G401.6 (cell line): Measurements from ENCODE around the gene NINJ2.
"Not testable (repeated sequence)": the region's sequence is repeated elsewhere in the genome, so short reads cannot be mapped to it uniquely, and the experiment has no call there.

ENCODE experiments used
- FAIRE-seq: peaks from 2 replicates; lab custom pipeline; 2012; peaks lifted over from hg19 to GRCh38; lab: Jason Lieb, UNC

The NINJ2 gene

DNA sequence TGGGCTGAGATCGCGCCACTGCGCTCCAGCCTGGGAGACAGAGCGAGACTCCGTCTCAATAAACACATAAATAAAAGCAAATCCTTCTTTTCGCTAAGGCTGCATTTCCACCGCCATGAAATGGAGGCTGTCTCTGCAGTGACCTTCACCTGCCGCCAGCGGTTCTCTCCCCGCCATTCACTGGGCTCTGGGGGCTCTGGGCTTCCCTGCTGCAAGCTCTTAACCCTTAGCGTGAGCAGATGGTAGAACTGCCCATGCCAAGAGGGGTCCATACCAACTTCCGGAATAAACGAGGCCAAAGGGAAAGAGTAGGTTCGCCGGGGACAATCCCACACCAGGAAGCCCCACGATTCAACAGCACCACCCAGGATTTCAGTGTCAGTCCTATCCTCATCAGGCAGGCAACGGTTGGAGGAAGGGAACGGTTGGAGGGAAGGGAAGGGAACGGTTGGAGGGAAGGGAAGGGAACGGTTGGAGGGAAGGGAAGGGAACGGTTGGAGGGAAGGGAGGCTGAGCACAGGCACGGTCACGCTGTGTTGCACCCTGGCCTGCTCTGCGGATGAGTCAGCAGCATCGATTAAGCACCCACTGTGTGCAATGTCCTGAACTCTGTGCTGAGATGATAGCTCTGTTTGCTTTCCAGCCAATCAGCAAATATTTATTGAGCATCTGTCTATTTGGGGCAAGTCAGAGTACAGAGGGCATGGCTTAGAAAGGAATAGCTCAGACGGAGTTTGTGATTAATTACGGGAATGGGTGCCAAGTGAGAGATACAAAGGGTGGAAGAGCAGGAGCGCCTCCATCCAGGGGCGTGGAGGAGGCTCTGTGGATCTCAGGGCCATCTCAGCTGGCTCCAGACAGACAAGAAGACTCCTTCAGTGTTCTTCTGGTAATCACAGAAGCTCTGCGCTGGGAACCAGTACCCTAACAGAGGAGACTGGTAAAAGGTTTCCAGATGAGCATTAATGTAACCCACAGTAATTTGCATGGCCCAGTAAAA, 77.9 kb downstream of the NINJ2 start:
- FAIRE-seq = no peak

DNA sequence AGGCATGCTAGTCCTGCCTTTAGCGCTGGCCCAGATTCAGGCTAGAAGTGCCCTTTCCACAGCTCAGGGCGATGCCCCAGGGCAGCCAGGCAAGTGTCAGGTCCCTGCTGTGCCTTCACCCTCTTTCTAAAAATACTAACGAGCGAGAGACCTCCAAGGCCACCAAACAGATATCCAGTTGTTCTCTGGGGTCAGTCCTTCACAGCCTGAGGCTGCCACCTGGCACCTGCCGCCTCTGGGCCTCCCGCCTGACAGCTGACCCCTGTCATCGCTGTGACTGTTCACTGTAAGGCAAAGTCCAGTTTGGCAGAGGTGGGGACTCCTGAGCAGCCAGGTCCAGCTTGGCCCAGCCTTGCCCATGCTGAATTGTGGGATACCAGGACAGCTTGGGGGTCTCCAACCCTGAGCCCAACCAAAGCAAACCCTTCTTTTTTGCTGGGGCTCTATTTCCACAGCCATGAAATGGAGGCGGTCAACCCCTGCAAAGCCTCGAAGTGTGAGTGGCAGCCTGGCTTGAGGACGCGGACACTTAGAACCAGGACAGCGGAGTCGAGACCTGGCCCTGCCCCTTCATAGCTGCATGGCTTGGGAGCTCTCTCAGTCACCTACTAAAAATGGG, 79.9 kb downstream of the NINJ2 start:
- FAIRE-seq = no peak

DNA sequence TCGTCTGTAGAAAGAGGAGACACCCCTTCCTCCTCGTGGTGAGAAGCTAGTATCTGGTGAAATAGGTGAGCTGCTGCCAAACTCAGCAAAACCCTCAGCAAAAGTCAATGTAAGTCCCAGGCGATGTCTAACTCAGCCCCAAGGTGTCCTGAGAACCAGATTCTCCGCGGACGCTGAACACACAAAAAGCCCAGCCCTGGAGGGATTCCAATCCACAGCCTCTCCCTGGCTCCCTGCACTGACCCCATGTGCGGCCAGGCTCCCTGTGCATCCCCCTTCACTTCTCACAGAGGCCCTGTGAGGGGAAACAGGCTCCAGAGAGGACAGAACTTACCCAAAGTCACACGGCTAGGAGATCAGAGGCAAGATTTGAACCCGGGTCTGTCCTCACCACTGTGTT, 81.5 kb downstream of the NINJ2 start:
- no peak for FAIRE-seq

DNA sequence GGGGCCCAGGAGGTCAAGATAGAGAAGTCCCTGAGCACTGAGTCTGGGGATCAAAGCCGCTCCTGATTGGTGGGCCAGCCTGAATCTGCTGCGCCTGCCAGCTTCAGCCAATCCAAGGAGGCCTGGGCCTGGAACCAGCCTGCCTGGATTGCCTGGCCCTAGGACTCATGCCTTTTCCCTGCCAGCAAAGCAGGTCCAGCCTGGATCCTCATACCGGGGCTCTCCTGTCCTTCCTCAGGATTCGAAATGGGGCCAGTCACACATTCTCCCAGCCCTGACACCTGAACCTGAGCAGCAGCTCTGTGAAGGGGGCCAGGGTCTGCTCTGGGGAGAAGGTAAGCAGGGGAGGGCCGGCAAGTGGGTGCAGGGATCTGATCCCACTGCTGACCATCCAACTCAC, 81.9 kb downstream of the NINJ2 start:
- no peak for FAIRE-seq

DNA sequence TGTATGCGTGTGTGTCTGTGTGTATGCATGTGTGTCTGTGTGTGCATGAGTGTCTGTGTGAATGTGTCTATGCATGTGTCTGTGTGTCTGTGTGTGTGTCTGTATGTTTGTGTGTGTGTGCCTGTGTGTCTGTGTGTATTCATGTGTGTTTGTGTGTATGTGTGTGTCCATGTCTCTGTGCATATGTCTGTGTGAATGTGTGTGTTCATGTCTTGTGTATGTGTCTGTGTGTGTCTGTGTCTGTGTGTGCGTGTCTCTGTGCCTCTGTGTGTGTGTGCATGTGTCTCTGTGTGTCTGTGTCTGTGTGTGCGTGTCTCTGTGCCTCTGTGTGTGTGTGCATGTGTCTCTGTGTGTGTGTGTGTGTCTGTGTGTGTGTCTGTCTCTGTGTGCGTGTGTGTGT, 82.4 kb downstream of the NINJ2 start:
- no peak for FAIRE-seq

DNA sequence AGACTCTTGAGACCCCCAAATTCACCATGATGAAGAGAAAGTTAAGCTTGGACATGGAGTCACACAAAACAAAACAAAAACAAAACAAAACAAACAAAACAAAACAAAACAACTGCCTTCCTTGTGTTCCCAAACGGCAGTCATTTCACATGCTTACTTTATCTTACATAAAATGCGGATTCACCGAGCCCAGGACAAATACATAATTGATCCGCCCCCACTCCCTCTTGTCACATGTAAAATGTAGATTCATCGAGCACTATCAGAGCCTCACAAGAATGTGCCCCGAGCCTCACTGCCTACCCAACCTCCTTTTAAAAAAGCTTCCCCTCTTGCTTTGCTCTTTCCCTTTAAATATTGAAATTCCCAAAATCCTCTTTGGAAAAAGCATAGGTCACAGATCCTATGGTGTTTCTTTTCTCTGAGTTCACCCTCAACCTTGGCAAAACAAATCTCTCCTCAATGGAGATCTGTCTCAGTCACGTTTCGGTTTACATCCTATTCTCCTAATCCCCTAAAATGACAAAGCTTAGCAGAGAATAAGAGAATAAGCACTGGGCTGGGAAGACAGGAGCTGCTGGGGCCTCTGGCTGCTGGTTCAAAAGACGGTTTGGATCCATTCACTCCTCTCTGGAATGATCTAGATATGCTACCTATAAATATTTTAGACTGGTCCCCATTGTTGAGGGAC, 83.7 kb downstream of the NINJ2 start:
- no peak for FAIRE-seq

DNA sequence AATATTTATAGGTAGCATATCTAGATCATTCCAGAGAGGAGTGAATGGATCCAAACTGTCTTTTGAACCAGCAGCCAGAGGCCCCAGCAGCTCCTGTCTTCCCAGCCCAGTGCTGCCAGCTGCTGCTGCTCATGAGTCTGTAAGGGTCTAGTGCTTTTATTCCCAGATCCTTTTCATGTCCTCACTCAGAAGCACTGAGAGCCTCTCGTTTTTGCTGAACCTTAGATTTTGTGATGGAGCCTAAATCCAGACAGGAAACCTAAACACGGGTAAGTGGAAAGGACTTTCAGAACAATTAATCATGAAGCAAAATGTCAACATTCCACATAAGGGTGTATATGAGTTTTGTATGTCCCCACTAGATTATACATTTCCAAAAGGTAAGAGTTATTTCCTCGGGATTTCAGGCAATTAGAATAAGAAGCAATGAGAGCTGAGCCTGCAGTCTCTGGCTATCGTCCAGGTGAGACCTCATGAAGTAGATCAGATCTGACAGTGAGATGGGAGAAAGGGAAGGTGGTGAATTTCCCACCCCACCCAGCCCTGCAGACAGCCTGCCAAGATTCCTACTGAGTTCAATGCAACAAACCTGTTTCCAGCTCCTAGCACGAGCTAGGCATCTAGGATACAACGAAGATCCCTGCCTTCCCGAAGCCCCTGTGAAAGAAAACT, 84.4 kb downstream of the NINJ2 start:
- no peak for FAIRE-seq

DNA sequence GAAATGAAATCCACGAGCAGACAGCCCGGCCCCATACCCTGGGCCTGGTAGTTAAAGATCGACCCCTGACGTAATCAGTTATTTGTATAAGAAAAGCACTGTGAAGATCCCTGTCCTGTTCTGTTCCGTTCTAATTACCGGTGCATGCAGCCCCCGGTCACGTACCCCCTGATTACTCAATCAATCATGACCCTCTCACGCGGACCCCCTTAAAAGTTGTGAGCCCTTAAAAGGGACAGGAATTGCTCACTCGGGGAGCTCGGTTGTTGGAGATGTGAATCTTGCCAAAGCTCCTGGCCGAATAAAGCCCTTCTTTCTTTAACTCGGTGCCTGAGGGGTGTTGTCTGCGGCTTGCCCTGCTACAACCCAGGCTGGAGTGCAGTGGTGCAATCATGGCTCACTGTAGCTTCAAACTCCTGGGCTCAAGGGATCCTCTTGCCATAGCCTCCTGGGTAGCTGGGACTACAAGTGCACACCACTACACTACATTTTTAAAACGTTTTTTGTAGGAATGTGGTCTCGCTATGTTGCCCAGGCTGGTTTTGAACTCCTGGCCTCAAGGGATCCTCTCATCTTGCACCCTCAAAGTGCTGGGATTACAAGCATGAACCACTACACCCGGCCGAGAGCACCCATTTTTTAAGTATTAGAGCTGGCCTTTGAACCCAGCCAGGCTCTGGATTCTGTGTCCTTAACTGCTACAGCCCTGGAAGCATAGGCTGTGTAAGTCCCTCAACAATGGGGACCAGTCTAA, 85.1 kb downstream of the NINJ2 start:
- not testable (repeated sequence) for FAIRE-seq

DNA sequence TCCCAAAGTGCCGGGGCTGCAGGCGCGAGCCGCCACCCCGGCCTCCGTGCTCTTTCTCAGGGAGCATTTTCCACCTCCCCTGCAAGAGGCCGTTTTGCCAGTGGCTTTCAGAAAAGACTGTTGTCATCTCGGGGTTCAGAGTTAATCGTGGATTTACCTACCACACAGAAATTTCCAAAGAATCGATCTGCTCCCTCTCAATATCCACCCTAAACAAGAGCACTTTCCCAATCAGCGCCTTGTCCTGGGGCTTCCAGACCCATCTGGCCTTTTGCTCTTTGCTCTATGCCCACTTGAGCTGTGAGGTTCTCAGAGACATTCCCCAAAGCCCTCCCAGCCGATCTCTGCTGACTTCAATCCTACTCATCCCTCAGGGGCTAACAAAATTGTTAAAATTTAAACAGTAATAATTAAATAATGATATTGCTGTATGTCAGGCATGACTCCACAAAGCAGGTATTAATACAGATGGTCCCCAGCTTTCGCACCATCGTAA, 86.6 kb downstream of the NINJ2 start:
- no peak for FAIRE-seq

DNA sequence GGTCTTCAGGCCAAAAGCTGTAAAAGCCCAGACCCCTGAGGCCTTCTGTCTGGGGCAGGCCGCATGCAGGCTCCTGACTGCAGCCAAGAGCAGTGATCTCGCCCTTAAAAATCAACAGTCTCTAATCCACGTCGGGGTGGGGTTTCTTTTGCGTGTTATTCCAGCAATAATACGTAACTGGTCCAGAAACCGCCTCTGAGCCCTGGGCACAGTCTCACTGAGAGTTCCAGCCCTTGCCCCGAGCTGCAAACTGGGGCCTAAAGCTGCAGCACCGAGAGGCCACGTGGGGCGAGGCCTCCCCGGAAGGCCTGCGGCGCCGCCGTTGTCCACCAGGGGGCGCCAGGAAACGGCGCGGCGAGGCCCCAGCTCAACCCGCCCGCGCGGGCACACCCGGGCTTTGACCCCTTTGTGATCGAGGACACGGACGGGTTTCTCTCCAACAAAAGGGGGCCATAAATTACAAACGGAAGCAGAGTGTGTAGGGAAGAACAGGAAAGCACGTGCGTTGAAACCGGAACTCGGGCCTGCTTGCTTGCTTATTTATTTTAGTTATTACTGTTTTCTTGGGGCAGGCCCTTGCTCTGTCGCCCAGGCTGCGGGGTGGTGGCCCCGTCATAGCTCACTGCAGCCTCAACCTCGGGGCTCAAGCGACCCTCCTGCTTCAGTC, 87.2 kb downstream of the NINJ2 start:
- FAIRE-seq = no peak

DNA sequence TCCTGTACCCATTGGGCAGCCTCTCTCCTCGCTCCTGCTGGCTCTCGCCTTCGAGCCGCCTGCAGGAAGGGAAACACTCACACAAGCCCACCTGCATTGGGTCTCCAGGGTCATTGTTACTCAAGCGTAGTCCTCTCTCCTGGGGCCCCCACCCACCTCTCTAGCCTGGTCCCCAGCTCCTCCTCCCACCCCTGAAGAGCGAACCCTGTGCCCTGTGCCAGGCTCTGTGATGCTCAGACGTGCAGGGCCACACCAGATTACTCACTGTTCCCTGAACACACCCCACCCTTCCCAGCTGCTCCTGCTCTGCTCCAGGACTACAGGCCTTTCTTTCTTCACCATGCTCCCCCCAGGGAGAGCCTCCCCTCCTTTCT, 88.1 kb downstream of the NINJ2 start:
- FAIRE-seq = no peak

DNA sequence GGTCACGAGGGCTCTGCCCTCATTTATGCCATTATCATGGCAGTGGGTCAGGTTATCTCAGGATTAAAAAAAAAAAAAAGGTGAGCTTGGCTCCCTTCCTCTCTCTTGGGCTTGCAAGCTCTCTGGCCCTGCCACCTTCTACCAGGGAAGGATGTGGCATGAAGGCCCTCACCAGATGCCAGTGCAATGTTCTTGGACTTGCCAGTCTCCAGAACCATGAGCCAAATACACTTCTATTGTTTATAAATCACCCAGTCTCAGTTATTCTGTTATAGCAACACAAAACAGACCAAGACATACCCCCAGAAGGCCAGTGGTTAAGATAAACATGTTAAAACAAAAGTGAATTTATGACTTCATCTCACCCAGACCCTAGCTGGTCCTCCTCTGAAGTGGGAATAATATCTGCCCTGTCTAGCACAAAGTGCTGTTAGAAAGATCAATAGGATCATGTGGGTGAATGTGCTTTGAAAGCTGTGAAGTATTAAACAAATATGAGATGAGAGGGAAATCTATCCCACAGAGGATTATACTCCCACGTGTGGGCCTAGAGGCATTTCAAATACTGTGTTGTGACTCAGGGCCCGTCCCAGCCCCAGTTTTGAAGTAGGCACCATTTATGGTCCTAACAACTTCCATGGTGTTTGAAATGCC, 88.6 kb downstream of the NINJ2 start:
- FAIRE-seq = no peak

DNA sequence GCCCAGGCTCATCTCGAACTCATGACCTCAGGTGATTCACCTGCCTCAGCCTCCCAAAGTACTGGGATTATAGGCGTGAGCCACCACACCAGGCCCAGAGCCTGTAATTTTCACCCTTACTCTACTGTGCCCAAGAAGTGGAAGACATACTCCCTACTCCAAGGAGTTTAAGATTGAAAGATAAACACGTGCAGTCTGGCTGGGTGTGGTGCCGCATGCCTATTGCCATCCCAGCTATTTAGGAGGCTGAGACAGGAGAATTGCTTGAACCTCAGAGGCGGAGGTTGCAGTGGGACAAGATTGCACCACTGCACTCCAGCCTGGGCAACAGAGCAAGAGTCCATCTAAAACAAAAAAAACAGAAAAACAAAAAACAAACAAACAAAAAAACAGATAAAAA, 90.0 kb downstream of the NINJ2 start:
- FAIRE-seq = no peak

DNA sequence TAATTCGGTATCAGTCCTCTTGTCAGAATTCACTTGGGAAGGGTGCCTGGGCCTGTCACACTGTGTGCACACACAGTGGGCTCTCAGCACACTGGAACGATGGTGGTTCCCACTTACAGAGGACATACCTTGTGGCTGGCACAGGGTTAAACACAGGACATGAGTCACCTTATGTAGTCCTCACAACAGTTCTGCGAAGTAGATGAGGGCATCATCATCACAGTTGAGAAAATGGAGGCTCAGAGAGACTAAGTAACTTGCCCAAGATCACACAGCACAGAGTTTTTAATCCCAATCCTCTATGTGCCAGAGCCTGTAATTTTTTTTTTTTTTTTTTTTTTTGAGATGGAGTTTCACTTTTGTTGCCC, 90.7 kb downstream of the NINJ2 start:
- FAIRE-seq = no peak

DNA sequence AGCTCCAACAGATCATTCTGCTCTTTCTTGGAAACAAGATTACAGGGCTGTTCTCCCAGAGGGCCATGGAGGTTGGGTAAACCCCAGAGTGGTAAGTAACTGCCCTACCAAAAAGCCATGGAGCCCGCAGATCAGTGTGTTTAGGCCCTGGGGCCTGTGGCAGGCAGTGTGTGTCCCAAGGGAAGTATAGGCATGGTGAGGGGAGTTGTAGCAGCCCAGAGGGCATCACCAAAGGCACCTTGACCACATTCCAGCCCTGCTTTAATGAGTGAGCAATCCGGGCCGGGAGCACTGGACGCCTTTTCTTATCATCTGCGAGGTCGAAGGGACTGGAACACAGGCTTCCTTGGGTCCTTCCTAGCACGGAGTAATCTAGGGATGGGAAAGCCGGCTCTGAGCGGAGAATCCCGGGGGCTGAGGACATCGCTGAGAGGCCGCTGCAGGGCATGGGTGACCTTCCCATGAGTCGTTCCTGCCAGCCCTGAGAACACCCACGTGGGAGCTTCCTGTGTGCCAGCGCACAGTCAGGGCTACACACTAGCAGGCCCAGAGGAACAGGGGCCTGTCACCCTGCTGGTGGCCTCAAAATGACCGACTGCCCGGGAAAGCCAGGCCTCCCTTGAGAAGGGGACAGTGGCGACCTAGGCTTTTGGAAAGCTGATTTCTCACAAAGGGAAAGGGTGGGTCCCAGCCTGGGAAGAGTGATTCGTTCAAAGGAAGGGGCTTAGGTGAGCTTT, 91.3 kb downstream of the NINJ2 start:
- no peak for FAIRE-seq

DNA sequence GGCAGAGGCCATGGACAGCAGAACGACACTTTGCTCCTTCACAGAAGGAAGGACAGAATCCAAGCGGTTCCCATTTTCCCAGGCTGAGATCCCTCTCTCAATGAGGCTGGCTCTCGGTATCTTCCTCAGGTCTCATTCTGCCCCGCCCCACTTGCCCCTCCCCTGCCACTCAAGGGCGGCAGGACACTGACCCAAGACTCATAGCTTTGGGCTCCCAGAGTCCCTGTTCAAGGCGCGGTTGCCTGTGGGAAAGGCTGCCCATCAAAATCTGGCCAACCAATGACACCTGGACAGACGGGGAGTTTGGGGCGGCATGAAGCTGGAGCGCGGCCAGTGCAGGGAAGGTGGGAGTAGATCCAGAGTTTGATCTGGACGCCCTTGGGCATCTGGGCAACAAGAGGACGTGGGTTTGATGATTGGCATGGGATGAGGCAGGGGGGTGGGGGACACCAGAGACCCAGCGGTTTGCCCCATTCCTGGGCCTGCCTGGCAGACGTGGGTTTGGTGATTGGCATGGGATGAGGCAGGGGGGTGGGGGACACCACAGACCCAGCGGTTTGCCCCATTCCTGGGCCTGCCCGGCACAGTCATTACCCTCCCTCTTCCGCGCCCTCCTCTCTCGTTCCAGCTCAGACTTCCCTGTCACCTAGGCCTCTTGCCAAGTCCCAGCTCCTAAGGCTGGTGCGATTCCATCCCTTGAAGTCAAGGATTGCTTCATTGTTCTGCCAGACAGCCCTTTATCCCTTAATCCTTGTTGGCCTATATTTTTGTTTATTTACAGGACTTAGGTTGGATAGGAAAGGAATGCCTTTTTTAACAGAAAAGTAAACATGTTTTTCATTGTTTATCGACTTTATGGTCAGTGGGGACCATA, 92.1 kb downstream of the NINJ2 start:
- FAIRE-seq = peak; percentile 36

DNA sequence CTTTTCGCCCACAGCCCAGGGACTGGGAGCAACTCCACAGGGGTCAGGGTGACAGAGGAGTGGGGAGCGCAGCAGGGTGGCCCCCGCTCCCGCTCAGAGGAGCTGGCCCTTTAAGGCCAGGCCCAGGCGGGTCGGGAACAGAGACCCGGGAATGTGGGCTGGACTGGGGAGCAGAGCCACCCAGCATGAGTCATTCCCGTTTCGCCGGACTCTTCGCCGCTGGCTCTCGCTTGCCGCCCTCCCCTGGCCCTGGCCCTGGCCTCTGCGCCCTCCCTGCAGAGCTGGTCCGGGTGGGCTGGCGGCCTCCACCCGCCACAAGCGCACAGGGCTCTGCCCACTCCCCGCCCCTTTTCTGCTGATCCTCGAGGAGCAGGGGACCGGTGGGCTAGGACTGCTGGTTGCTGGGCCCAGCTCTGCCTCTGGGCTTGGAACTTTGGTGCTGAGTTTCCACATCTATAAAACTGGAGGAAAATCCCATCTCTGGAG, 92.8 kb downstream of the NINJ2 start:
- no peak for FAIRE-seq

DNA sequence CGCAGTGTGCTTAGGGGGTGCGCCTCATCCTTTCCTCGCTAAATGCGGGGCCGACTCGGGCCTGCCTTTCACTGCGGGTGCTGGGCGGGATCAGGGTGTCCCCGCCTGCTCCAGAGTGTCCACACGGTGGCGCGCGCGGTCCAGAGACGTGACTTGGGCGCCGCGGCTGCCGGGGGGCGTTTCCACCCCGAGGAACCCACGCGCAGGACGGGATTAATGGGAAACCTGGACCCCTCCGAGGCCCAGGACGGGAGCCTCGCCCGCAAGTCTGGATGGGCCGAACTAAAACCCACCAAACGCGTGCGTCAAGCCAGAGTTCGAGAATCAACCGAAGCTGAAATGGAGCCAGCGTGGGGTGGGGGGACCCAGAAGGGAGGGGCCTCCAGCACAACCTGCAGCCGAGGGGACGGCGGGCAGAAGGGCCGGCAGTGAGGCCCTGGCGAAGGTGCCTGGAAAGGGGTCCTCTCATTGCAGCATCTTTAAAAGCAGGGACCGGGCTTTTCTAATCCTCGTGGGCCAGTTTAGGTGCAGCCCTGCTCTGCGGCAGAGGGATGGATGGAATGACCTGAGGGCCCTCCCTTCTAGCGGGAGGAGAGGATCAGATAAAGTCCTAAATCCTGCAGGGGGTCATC, 93.3 kb downstream of the NINJ2 start:
- FAIRE-seq = no peak
